ENCODE results near the gene IFNK.
A peak's percentile ranks its signal among the peaks of the same experiment; 100 is the strongest.

IFNK gene

GRCh38 chr9:27538647-27539046 is 14.6 kb downstream of the IFNK start:
- DNase-seq (ENCODE audit: low read depth in 2 of 2): no peak

GRCh38 chr9:27539479-27540441 is 15.7 kb downstream of the IFNK start:
- DNase-seq (ENCODE audit: low read depth in 2 of 2): no peak

GRCh38 chr9:27540502-27540901 is 16.4 kb downstream of the IFNK start:
- DNase-seq (ENCODE audit: low read depth in 2 of 2): no peak

GRCh38 chr9:27541740-27542139 is 17.6 kb downstream of the IFNK start:
- DNase-seq (ENCODE audit: low read depth in 2 of 2): no peak

- DNase-seq (ENCODE audit: low read depth in 2 of 2): no peak
Observed at GRCh38 chr9:27542508-27542907, 18.4 kb downstream of the IFNK start.

GRCh38 chr9:27545471-27545870 is 21.4 kb downstream of the IFNK start:
- no peak for DNase-seq (ENCODE audit: low read depth in 2 of 2)

- DNase-seq (ENCODE audit: low read depth in 2 of 2): no peak
Observed at GRCh38 chr9:27548055-27548741, 24.1 kb downstream of the IFNK start.

- no peak for DNase-seq (ENCODE audit: low read depth in 2 of 2)
Observed at GRCh38 chr9:27549196-27549755, 25.2 kb downstream of the IFNK start.

GRCh38 chr9:27554712-27555111 is 30.6 kb downstream of the IFNK start:
- DNase-seq (ENCODE audit: low read depth in 2 of 2): no peak

- no peak for DNase-seq (ENCODE audit: low read depth in 2 of 2)
Observed at GRCh38 chr9:27556470-27556869, 32.4 kb downstream of the IFNK start.

- DNase-seq (ENCODE audit: low read depth in 2 of 2): no peak
Observed at GRCh38 chr9:27558307-27558706, 34.2 kb downstream of the IFNK start.

GRCh38 chr9:27560457-27560856 is 36.4 kb downstream of the IFNK start:
- no peak for DNase-seq (ENCODE audit: low read depth in 2 of 2)

- no peak for DNase-seq (ENCODE audit: low read depth in 2 of 2)
Observed at GRCh38 chr9:27561685-27562084, 37.6 kb downstream of the IFNK start.

GRCh38 chr9:27563738-27564430 is 39.8 kb downstream of the IFNK start:
- DNase-seq (ENCODE audit: low read depth in 2 of 2): no peak

- no peak for DNase-seq (ENCODE audit: low read depth in 2 of 2)
Observed at GRCh38 chr9:27564670-27565069, 40.6 kb downstream of the IFNK start.

- DNase-seq (ENCODE audit: low read depth in 2 of 2): no peak
Observed at GRCh38 chr9:27565696-27566095, 41.6 kb downstream of the IFNK start.

GRCh38 chr9:27566118-27566517 is 42.0 kb downstream of the IFNK start:
- DNase-seq (ENCODE audit: low read depth in 2 of 2): no peak

- no peak for DNase-seq (ENCODE audit: low read depth in 2 of 2)
Observed at GRCh38 chr9:27569406-27569805, 45.3 kb downstream of the IFNK start.

- DNase-seq (ENCODE audit: low read depth in 2 of 2): no peak
Observed at GRCh38 chr9:27571011-27571410, 46.9 kb downstream of the IFNK start.

- no peak for DNase-seq (ENCODE audit: low read depth in 2 of 2)
Observed at GRCh38 chr9:27572061-27572460, 48.0 kb downstream of the IFNK start.

- peak; percentile 14 to 24 for DNase-seq (ENCODE audit: low read depth in 2 of 2)
Observed at GRCh38 chr9:27572566-27572917, 48.5 kb downstream of the IFNK start.

Data from stimulated activated CD8-positive, alpha-beta memory T cell treated with anti-CD3 and anti-CD28 coated beads, Interleukin-2, amount 100 ng/mL, for 1 hour (primary cell).